Activated CD4-positive, alpha-beta T cell treated with anti-CD3 and anti-CD28 coated beads, Interleukin-2, amount 10 ng/mL, durations not matched to agents 24 days and 14 days (primary cell): ENCODE results near the gene UNC80. TPM values are rescaled to one million over a fixed set of nuclear protein-coding genes. Genes with fewer than 3 reads are reported as not detected.

ENCODE experiments used
- DNase-seq: peaks from one replicate; pipeline ENCODE4 v3.0.0; 2022
- H3K27ac Mint-ChIP-seq: one replicate; pipeline ENCODE4 v1.8.0; 2022; ENCODE audit warnings: mild to moderate bottlenecking, mixed read lengths
- H3K27me3 Mint-ChIP-seq: one replicate; pipeline ENCODE4 v1.8.0; 2022; ENCODE audit warnings: mixed read lengths
- H3K36me3 Mint-ChIP-seq: one replicate; pipeline ENCODE4 v1.8.0; 2022; ENCODE audit warnings: low read depth, mild to moderate bottlenecking, mixed read lengths
- H3K4me1 Mint-ChIP-seq: one replicate; pipeline ENCODE4 v1.8.0; 2021; ENCODE audit warnings: mixed read lengths
- H3K4me3 Mint-ChIP-seq: one replicate; pipeline ENCODE4 v1.8.0; 2022; ENCODE audit warnings: mild to moderate bottlenecking, moderate library complexity, mixed read lengths
- H3K9me3 Mint-ChIP-seq: one replicate; pipeline ENCODE4 v1.8.0; 2021; ENCODE audit warnings: mixed read lengths
- intact Hi-C: fragments of 100-400 bp; cut with micrococcal nuclease; formaldehyde crosslinking; loops from one replicate; pipeline ENCODE4 v1.15.1; 2023
- total RNA-seq: library from RNA; stranded (reverse); gene quantifications from 2 replicates; pipeline ENCODE4 v1.2.3, GENCODE V29; 2022

UNC80 gene
- not detected in 2 replicates for total RNA-seq

DNA sequence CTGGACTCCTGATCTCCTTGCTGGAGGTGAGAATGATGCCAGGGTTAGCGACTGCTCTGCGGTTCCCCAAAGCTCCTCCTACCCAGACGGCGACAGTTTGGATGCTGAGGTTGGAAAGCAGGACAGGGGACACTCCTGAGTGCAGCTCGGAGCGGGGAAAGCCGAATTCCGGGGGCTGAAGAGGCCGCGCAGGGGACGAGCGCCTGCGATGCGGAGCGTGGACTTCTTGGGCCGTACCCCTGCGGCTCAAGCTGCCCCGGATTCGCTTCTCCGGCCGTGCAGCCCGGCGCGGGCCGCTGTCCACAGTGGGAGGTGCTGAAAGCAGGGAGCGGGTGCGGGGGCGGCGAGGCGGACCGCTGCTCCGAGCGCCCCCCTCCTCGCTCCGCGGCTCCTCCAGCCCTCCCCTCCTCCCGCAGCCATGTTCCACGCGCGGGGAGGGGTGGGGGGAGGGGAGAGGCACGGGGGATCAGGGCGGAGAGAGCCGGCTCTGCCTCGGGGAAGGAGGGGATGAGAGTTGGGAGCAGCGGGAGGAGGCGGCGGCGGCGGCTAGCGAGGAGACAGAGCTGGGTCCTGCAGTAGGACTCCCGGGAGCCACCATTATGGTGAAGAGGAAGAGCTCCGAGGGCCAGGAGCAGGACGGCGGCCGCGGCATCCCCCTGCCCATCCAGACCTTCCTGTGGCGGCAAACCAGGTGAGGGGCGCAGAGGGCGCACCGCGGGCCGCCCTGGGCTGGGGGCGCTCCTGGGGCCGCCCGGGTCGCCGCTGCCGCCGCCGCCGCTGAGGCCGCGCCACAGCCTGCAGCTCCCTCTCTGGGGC is at the start of gene UNC80:
TSS of gene UNC80 (plus strand) at position 359 of the 816 bp plus-strand sequence. CDS start at position 600, 241 bp downstream.
- H3K27ac Mint-ChIP-seq = no peak within 1 kb of the TSS
- peaks cover 19% of the 10 kb centered on the region for H3K27me3 Mint-ChIP-seq
- H3K4me1 Mint-ChIP-seq = no peaks in the 10 kb centered on the region
- no peaks in the 10 kb centered on the region for H3K36me3 Mint-ChIP-seq
- no peaks in the 10 kb centered on the region for H3K9me3 Mint-ChIP-seq
- intact Hi-C loops = no loop called here
- no peak within 1 kb of the TSS for H3K4me3 Mint-ChIP-seq
- DNase-seq = peak; percentile 79

- no peak for DNase-seq
- no peaks in the 10 kb centered on the region for H3K27me3 Mint-ChIP-seq
- H3K36me3 Mint-ChIP-seq = no peaks in the 10 kb centered on the region
- intact Hi-C loops = no loop called here
- H3K27ac Mint-ChIP-seq = no peak overlapping the region
- no peak overlapping the region for H3K4me3 Mint-ChIP-seq
- H3K9me3 Mint-ChIP-seq = no peaks in the 10 kb centered on the region
- no peaks in the 10 kb centered on the region for H3K4me1 Mint-ChIP-seq
Measured at GRCh38 chr2:209726311-209726710, 45.3 kb upstream of the UNC80 start.

GRCh38 chr2:209727077-209727476 is 44.6 kb upstream of the UNC80 start:
- Mint-ChIP-seq H3K4me3 (no peak overlapping the region), H3K27me3 (no peaks in the 10 kb centered on the region), H3K4me1 (no peaks in the 10 kb centered on the region), H3K36me3 (no peaks in the 10 kb centered on the region), H3K9me3 (no peaks in the 10 kb centered on the region), H3K27ac (no peak overlapping the region)
- intact Hi-C loops = no loop called here
- DNase-seq = no peak

DNA sequence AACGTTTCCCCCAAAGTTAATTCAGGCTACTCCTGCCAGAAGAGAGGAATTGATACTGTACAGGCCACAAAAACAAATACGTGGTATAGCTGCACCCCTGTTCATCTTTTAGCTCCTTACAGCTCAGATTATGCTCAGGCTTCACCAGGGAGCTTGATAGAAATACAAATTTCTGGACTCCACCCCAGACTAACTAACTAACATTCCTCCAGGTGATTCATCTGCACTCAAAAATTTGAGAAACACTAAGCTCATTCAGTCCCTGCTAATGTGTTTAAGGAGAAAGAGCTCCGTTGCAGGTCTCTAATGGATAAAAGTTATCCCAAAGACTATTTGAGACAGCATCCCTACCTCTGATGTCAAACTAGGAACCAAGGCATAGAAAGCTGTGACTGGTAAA is 36.8 kb upstream of the UNC80 start:
- H3K4me3 Mint-ChIP-seq = no peak overlapping the region
- H3K9me3 Mint-ChIP-seq = no peaks in the 10 kb centered on the region
- no peak for DNase-seq
- intact Hi-C loops = no loop called here
- no peaks in the 10 kb centered on the region for H3K36me3 Mint-ChIP-seq
- H3K27me3 Mint-ChIP-seq = no peaks in the 10 kb centered on the region
- H3K27ac Mint-ChIP-seq = no peak overlapping the region
- H3K4me1 Mint-ChIP-seq = no peaks in the 10 kb centered on the region

- H3K4me1 Mint-ChIP-seq = no peaks in the 10 kb centered on the region
- H3K36me3 Mint-ChIP-seq = no peaks in the 10 kb centered on the region
- intact Hi-C loops = no loop called here
- no peak for DNase-seq
- no peaks in the 10 kb centered on the region for H3K9me3 Mint-ChIP-seq
- H3K27ac Mint-ChIP-seq = no peak overlapping the region
- H3K27me3 Mint-ChIP-seq = no peaks in the 10 kb centered on the region
- H3K4me3 Mint-ChIP-seq = no peak overlapping the region
Measured at GRCh38 chr2:209741953-209742352, 29.7 kb upstream of the UNC80 start.

DNA sequence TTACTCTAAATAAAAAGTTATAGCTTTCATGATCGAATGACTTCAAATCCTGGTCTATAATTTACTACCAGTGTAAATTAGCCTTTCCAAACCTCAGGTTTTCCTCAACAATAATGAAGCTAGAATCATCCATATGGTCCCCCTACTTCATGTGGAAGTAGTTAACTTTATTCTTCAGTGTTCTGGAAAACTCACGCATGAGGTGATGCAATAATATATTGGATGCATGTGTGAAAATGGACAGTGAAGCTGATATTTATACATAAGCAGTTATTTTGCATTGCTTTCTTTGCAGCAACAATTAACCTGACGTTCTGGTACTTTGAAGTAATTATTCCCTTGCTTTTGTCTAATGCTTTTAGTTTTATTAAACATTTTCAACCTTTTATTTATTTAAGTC is 18.6 kb upstream of the UNC80 start:
- H3K4me1 Mint-ChIP-seq = no peaks in the 10 kb centered on the region
- no peak overlapping the region for H3K4me3 Mint-ChIP-seq
- H3K36me3 Mint-ChIP-seq = no peaks in the 10 kb centered on the region
- DNase-seq = no peak
- intact Hi-C loops = no loop called here
- no peak overlapping the region for H3K27ac Mint-ChIP-seq
- no peaks in the 10 kb centered on the region for H3K27me3 Mint-ChIP-seq
- H3K9me3 Mint-ChIP-seq = no peaks in the 10 kb centered on the region

- Mint-ChIP-seq H3K27me3 (no peaks in the 10 kb centered on the region), H3K4me3 (no peak overlapping the region), H3K36me3 (no peaks in the 10 kb centered on the region), H3K27ac (no peak overlapping the region), H3K4me1 (no peaks in the 10 kb centered on the region), H3K9me3 (no peaks in the 10 kb centered on the region)
- no peak for DNase-seq
- intact Hi-C loops = no loop called here
Measured at GRCh38 chr2:209757163-209757562, 14.5 kb upstream of the UNC80 start.

- H3K27me3 Mint-ChIP-seq = no peaks in the 10 kb centered on the region
- intact Hi-C loops = no loop called here
- no peaks in the 10 kb centered on the region for H3K9me3 Mint-ChIP-seq
- no peak overlapping the region for H3K27ac Mint-ChIP-seq
- no peak overlapping the region for H3K4me3 Mint-ChIP-seq
- no peak for DNase-seq
- no peaks in the 10 kb centered on the region for H3K4me1 Mint-ChIP-seq
- H3K36me3 Mint-ChIP-seq = no peaks in the 10 kb centered on the region
Measured at GRCh38 chr2:209761566-209761965, 10.1 kb upstream of the UNC80 start.

GRCh38 chr2:209762563-209762962 is 9.1 kb upstream of the UNC80 start:
- no peak for DNase-seq
- H3K4me3 Mint-ChIP-seq = no peak overlapping the region
- H3K9me3 Mint-ChIP-seq = no peaks in the 10 kb centered on the region
- H3K4me1 Mint-ChIP-seq = no peaks in the 10 kb centered on the region
- H3K27ac Mint-ChIP-seq = no peak overlapping the region
- no peaks in the 10 kb centered on the region for H3K36me3 Mint-ChIP-seq
- H3K27me3 Mint-ChIP-seq = no peaks in the 10 kb centered on the region
- intact Hi-C loops = no loop called here

DNA sequence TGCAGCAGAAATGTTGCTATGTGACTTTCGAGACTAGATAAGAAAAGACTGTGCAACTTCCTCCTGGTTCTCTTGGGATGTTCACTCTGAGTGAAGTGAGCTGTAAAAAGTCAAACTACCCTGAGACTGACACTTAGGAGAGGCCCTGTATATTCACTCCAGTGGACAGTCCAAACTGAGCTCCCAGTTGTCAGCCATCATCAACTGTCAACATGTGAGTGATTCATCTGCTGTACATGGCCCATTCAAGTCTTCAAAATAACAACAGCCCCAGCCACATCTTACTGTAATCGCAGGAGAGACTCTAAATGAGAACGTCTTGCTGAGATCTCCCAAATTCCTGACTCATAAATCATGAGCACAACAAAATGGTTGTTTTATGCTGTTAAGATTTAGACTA is 8.5 kb upstream of the UNC80 start:
- DNase-seq = no peak
- Mint-ChIP-seq H3K4me3 (no peak overlapping the region), H3K27me3 (no peaks in the 10 kb centered on the region), H3K9me3 (no peaks in the 10 kb centered on the region), H3K27ac (no peak overlapping the region), H3K36me3 (no peaks in the 10 kb centered on the region), H3K4me1 (no peaks in the 10 kb centered on the region)
- intact Hi-C loops = no loop called here

GRCh38 chr2:209766613-209767012 is 5.0 kb upstream of the UNC80 start:
- Mint-ChIP-seq H3K4me1 (no peaks in the 10 kb centered on the region), H3K27me3 (peaks cover 8% of the 10 kb centered on the region), H3K27ac (no peak overlapping the region), H3K9me3 (no peaks in the 10 kb centered on the region), H3K36me3 (no peaks in the 10 kb centered on the region), H3K4me3 (no peak overlapping the region)
- intact Hi-C loops = no loop called here
- DNase-seq = no peak

- Mint-ChIP-seq H3K27me3 (peaks cover 9% of the 10 kb centered on the region), H3K27ac (no peak overlapping the region), H3K9me3 (no peaks in the 10 kb centered on the region), H3K36me3 (no peaks in the 10 kb centered on the region), H3K4me1 (no peaks in the 10 kb centered on the region), H3K4me3 (no peak overlapping the region)
- intact Hi-C loops = no loop called here
- DNase-seq = no peak
Measured at GRCh38 chr2:209767316-209767715, 4.3 kb upstream of the UNC80 start.

GRCh38 chr2:209768557-209768956 is 3.1 kb upstream of the UNC80 start:
- Mint-ChIP-seq H3K4me3 (no peak overlapping the region), H3K4me1 (no peaks in the 10 kb centered on the region), H3K9me3 (no peaks in the 10 kb centered on the region), H3K27me3 (peaks cover 16% of the 10 kb centered on the region), H3K27ac (no peak overlapping the region), H3K36me3 (no peaks in the 10 kb centered on the region)
- DNase-seq = no peak
- intact Hi-C loops = no loop called here

DNA sequence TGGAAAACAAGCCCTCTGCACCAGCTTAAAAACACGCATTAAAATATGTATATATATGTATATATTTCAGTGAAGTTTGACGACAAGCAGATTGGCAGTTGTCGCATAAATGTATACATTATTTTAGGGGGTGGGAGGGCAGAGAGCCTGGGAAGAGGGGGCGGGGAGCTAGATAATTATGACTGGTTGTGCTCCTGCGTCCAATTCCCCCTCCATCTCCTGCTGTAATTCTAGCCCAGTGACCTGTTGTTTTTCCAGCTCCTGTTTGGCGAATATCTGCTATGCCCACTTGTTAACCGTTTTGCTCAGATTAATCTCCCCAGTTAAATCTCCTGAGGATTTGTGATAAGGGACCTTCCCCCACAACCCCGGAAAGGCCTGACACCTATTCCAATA is 656 bp downstream of the UNC80 start:
- no peaks in the 10 kb centered on the region for H3K9me3 Mint-ChIP-seq
- no peak overlapping the region for H3K27ac Mint-ChIP-seq
- no peak for DNase-seq
- H3K4me3 Mint-ChIP-seq = no peak overlapping the region
- H3K27me3 Mint-ChIP-seq = peaks cover 19% of the 10 kb centered on the region
- H3K36me3 Mint-ChIP-seq = no peaks in the 10 kb centered on the region
- no peaks in the 10 kb centered on the region for H3K4me1 Mint-ChIP-seq
- intact Hi-C loops = no loop called here

DNA sequence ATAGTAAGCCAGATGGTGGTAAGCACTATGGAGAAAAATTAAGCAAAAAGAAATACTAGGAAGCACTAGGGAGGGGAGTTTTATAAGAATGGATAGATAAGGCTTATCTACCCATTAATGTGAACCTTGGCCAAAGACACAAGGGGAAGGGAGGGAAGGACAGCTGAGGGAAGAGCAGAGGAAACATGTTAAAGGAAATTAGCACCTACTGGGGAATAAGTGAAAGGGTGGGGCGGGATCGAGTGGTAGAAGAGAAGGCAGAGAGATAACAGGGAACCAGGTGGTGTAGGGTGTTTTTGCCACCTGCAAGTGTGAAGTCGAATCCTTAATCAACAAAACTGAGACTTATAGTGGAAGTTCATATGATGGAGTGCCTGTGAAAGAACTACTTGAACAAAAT is 1.7 kb downstream of the UNC80 start:
- H3K27ac Mint-ChIP-seq = no peak overlapping the region
- no peaks in the 10 kb centered on the region for H3K36me3 Mint-ChIP-seq
- H3K4me3 Mint-ChIP-seq = no peak overlapping the region
- intact Hi-C loops = no loop called here
- H3K4me1 Mint-ChIP-seq = no peaks in the 10 kb centered on the region
- H3K27me3 Mint-ChIP-seq = peaks cover 19% of the 10 kb centered on the region
- DNase-seq = no peak
- no peaks in the 10 kb centered on the region for H3K9me3 Mint-ChIP-seq
